Ishikawa (cell line): Measurements from ENCODE around the gene LEKR1.

Experiments
- CEBPB ChIP-seq: IDR thresholded peaks from 2 replicates; pipeline ENCODE4 v1.6.1; 2012
- CREB1 ChIP-seq: IDR thresholded peaks from 2 replicates; pipeline ENCODE4 v1.6.1; 2012; ENCODE audit warnings: low read depth
- EGR1 ChIP-seq: IDR thresholded peaks from 2 replicates; pipeline ENCODE4 v1.6.1; 2012
- EP300 ChIP-seq: IDR thresholded peaks from 2 replicates; pipeline ENCODE4 v1.6.1; 2012; ENCODE audit warnings: borderline replicate concordance
- FOXM1 ChIP-seq: IDR thresholded peaks from 2 replicates; pipeline ENCODE4 v1.6.1; 2012; ENCODE audit warnings: low read depth, borderline replicate concordance
- MAX ChIP-seq: IDR thresholded peaks from 2 replicates; pipeline ENCODE4 v1.6.1; 2012
- NFIC ChIP-seq: IDR thresholded peaks from 2 replicates; pipeline ENCODE4 v1.6.1; 2012
- RAD21 ChIP-seq: IDR thresholded peaks from 2 replicates; pipeline ENCODE4 v1.6.1; 2012; ENCODE audit warnings: low read depth
- TAF1 ChIP-seq: IDR thresholded peaks from 2 replicates; pipeline ENCODE4 v1.6.1; 2012; ENCODE audit warnings: low read depth, mild to moderate bottlenecking
- TCF12 ChIP-seq: IDR thresholded peaks from 2 replicates; pipeline ENCODE4 v1.6.1; 2012; ENCODE audit warnings: low read depth
- TEAD4 ChIP-seq: IDR thresholded peaks from 2 replicates; pipeline ENCODE4 v1.6.1; 2012
- USF1 ChIP-seq: IDR thresholded peaks from 2 replicates; pipeline ENCODE4 v1.6.1; 2012
- YY1 ChIP-seq: IDR thresholded peaks from 2 replicates; pipeline ENCODE4 v1.6.1; 2012; ENCODE audit warnings: low read depth
- ZBTB7A ChIP-seq: IDR thresholded peaks from 2 replicates; pipeline ENCODE4 v1.6.1; 2012; ENCODE audit warnings: low read depth
- TF ChIP-seq, protein P1 (sequence below): IDR thresholded peaks from 2 replicates; pipeline ENCODE4 v1.6.1; 2012; ENCODE audit warnings: low read depth, mild to moderate bottlenecking

LEKR1 gene

GRCh38 chr3:157061265-157061664, 235.1 kb downstream of the LEKR1 start:
- TF ChIP-seq YY1 (no peak), TEAD4 (no peak), TCF12 (no peak), USF1 (no peak), EP300 (no peak)

GRCh38 chr3:157063469-157063868, 237.3 kb downstream of the LEKR1 start:
- no peak for TF ChIP-seq MAX
- TF ChIP-seq, protein P1, sequence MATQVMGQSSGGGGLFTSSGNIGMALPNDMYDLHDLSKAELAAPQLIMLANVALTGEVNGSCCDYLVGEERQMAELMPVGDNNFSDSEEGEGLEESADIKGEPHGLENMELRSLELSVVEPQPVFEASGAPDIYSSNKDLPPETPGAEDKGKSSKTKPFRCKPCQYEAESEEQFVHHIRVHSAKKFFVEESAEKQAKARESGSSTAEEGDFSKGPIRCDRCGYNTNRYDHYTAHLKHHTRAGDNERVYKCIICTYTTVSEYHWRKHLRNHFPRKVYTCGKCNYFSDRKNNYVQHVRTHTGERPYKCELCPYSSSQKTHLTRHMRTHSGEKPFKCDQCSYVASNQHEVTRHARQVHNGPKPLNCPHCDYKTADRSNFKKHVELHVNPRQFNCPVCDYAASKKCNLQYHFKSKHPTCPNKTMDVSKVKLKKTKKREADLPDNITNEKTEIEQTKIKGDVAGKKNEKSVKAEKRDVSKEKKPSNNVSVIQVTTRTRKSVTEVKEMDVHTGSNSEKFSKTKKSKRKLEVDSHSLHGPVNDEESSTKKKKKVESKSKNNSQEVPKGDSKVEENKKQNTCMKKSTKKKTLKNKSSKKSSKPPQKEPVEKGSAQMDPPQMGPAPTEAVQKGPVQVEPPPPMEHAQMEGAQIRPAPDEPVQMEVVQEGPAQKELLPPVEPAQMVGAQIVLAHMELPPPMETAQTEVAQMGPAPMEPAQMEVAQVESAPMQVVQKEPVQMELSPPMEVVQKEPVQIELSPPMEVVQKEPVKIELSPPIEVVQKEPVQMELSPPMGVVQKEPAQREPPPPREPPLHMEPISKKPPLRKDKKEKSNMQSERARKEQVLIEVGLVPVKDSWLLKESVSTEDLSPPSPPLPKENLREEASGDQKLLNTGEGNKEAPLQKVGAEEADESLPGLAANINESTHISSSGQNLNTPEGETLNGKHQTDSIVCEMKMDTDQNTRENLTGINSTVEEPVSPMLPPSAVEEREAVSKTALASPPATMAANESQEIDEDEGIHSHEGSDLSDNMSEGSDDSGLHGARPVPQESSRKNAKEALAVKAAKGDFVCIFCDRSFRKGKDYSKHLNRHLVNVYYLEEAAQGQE: no peak
- TF ChIP-seq YY1: no peak
- no peak for TF ChIP-seq FOXM1
- TF ChIP-seq ZBTB7A: no peak
- no peak for TF ChIP-seq TAF1
- no peak for TF ChIP-seq TEAD4
- no peak for TF ChIP-seq CEBPB
- TF ChIP-seq CREB1: no peak
- TF ChIP-seq USF1: no peak
- TF ChIP-seq TCF12: no peak
- no peak for TF ChIP-seq EP300
- TF ChIP-seq RAD21: no peak
- TF ChIP-seq EGR1: no peak
- TF ChIP-seq NFIC: no peak

GRCh38 chr3:157063926-157064325, 237.8 kb downstream of the LEKR1 start:
- TF ChIP-seq FOXM1: no peak
- no peak for TF ChIP-seq TAF1
- TF ChIP-seq ZBTB7A: no peak
- no peak for TF ChIP-seq RAD21
- TF ChIP-seq YY1: no peak
- no peak for TF ChIP-seq USF1
- no peak for TF ChIP-seq EGR1
- no peak for TF ChIP-seq TEAD4
- TF ChIP-seq CREB1: no peak
- no peak for TF ChIP-seq MAX
- TF ChIP-seq TCF12: no peak
- TF ChIP-seq, protein P1: no peak
- no peak for TF ChIP-seq CEBPB
- no peak for TF ChIP-seq NFIC
- TF ChIP-seq EP300: no peak

DNA sequence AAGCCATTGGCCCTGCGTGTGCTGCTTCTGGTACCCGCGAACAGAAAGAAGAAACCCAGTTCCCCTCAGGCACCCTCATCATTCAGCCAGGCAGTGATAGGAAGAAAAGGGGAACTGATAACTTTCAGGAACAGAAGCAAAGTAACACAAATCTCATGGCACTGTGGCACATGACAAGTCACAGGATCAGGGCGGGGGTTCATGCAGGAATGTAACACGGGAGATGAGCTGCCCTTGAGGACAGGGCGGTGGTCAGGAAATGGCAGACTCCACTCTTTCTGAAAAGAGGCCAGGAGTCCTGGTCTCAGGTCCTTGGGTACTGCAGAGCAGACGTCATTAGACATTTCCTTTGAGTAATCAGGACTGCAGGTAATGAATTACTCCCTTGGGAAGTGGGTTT, 238.2 kb downstream of the LEKR1 start:
- TF ChIP-seq TAF1 (no peak), YY1 (no peak), TCF12 (no peak), EP300 (no peak), MAX (no peak), CEBPB (no peak), FOXM1 (no peak), TEAD4 (no peak), EGR1 (no peak), CREB1 (no peak), ZBTB7A (no peak), RAD21 (no peak), USF1 (no peak), NFIC (no peak)
- TF ChIP-seq, protein P1: no peak
